GM18517 (cell line): ENCODE measurements around the gene EIF3L.
"Not testable (repeated sequence)": the region's sequence is repeated elsewhere in the genome, so short reads cannot be mapped to it uniquely, and the experiment has no call there.

Source experiments
- ATAC-seq: cut with Tn5 transposase; IDR thresholded peaks from one replicate; pipeline ENCODE4 v1.9.1; 2021; ENCODE audit warnings: mild to moderate bottlenecking, moderate library complexity; ENCODE audit not compliant: unreplicated experiment

EIF3L gene

DNA sequence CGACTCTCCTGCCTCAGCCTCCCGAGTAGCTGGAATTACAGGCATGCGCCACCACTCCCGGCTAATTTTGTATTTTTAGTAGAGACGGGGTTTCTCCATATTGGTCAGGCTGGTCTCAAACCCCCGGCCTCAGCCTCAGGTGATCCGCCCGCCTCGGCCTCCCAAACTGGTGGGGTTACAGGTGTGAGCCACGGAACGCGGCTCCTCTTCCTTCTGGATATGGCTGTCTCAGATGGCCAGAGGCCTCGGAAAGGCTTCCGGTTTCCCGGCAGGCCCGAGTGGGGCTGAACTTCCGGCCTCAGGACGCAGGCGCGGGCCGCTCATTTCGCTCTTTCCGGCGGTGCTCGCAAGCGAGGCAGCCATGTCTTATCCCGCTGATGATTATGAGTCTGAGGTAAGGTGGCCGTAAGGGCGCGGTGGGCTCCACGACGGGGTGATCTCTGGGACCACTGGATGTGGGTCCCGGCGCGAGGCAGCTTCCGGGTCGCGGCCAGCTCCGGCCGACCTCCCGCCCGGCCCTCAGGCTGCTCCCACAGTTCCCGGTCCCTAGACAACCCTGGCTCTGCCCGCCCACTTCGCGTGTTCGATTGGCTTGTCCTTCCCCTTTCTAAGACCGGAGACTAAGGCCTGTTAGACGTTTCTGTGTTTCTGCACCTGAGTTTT lies at the start of gene EIF3L:
TSS of gene EIF3L (plus strand) at position 331 of the 663 bp plus-strand sequence. CDS start at position 362, 31 bp downstream.
- peak; percentile 63 for ATAC-seq

DNA sequence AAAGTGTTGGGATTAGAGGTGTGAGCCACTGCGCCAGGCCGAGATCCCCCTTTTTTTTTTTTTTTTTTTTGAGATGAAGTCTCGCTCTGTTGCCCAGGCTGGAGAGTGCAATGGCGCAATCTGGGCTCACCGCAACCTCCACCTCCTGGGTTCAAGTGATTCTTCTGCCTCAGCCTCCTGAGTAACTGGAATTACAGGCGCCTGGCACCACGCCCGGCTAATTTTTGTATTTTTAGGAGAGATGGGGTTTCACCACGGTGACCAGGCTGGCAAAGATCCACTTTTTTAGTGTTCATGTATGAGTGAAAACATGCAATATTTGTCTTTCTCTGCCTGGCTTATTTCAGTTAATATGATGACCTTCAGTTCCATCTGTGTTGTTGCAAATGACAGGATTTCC lies 49.2 kb upstream of the EIF3L start:
- not testable (repeated sequence) for ATAC-seq

DNA sequence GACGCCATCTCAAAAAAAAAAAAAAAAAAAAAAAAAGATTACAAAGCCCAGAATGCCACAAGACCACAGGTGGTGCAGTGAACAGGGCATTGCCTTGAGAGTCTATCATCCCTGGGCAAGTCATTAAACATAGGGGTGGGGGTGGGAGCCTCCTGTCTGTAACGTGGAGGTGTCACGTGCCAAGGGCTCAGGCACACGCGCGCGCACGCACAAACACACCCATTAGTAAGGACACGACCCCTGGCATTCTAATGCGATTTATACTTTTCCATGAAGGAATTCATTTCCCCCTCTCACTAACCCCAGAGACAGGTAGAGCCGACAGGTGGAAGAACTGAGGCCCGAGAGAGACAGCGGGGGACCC lies 47.3 kb upstream of the EIF3L start:
- ATAC-seq: no peak

DNA sequence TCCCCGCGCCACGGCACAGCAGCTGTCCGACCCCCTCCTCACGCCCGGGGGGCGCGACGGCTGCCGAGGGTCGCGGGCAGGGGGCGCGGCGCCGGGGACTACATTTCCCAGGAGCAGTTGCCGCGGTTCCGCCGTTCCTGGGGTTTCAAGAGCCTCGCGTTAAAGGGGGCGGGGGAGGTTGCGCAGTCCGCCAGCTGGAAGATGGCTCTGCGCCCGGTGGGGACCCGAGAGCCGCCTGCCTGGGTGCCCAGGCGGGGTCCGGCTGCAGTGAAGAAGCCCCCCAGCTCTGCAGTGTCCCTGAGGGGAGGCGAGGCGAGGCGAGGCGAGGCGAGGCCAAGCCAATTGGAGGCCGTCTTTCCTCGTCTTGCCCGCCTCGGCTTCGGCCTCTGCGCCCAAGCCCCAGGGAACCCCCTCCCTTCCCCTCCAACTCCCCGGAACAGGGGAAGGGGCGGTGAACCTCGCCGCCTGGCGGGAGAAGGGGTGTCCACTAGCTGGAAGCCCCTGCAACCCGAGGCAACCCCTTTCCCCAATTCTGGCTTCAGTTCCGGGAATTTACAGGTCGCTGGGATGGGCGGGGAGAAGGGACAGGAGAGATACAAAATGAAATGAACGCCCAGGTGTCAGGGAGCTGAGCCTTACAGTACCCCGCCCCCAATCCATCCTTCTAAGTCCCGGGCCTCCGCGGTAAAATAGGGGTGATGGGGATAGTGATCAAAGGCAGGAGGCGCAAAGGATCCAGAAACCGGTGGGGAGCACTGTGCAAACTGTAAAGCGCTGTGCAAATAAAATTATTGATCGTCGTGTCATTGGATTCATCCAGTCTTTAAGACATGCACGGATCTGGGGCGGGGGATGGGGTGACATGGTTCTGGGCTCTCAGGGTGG lies 46.7 kb upstream of the EIF3L start:
- ATAC-seq: no peak

DNA sequence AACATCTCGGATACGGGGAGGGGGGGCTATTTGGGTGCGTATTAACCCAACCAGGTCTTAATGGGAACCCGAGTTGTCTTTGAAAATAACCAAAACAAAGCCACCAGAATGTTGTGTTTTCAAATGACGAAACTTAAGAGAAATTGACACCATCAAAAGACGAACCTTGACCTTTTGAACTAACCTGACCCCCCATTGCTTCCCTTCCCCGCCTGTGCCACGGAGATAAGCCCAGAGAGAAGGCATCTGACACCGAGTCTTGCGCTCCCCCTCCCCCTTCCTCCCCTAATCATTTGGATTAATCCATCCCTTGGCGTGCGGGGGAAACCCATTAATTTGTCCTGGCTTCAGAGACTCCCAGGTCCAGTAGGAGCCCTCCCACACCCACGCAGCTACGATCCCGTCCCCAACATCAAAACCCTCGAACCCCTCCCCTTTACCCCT lies 46.0 kb upstream of the EIF3L start:
- ATAC-seq: no peak

DNA sequence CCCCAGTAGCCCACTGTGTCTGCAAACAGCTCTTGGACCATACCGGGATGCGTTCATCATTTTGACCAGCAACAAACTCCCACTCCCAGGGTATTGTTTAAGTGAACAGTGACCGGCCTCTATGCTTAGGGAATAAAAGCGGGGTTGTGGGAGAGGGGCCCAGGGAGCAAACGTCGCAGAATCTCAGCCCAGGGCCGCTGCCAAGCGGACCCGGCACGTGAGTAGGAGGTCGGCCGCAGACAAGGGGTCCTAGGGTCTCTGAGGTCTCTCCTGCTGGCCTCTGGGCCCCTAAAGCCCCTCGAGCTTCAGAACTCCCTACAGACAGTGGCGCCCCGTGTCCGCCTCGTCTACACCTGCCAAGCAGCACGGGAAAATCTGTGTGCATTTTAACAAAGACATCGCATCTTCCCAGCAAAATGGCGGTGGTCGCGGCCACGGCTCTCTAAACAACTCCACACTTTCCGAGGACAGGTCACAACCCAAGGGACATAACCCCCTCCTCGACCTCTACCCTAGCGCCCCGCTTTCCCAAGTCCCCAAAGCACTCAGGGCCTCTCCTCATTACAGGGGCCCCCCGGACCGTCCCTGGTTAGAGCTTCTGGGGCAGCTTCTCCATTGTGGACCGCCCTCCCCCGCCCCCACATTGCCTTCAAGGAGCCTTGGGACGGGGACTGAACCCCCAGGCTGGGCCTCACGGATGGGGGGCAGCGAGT lies 45.4 kb upstream of the EIF3L start:
- no peak for ATAC-seq

DNA sequence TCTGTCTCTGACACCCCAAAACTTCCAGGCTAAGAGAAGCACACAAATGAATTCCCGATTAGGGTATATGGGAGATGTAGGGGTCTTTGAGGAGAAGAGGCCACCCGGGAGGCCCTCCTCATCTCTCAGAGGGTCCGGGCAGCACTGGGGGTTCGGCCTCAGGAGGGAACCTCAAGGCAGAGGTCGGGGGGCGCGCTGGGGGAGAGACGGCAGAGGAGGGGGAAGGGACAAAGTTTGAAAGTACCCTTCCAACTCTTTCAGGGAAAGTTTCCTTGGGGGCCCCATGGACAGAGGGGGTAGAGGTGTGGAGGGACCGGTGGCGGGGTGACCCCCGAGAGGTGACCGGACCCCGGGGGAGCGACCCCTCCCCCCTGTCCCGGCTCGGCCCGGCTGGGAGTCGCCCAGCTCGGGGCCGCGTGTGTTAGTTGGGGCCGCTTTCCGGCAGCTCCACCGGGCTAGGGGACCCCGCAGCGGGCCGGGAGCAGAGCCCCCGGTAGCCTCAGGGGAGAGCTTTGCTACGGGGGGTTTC lies 44.8 kb upstream of the EIF3L start:
- no peak for ATAC-seq

DNA sequence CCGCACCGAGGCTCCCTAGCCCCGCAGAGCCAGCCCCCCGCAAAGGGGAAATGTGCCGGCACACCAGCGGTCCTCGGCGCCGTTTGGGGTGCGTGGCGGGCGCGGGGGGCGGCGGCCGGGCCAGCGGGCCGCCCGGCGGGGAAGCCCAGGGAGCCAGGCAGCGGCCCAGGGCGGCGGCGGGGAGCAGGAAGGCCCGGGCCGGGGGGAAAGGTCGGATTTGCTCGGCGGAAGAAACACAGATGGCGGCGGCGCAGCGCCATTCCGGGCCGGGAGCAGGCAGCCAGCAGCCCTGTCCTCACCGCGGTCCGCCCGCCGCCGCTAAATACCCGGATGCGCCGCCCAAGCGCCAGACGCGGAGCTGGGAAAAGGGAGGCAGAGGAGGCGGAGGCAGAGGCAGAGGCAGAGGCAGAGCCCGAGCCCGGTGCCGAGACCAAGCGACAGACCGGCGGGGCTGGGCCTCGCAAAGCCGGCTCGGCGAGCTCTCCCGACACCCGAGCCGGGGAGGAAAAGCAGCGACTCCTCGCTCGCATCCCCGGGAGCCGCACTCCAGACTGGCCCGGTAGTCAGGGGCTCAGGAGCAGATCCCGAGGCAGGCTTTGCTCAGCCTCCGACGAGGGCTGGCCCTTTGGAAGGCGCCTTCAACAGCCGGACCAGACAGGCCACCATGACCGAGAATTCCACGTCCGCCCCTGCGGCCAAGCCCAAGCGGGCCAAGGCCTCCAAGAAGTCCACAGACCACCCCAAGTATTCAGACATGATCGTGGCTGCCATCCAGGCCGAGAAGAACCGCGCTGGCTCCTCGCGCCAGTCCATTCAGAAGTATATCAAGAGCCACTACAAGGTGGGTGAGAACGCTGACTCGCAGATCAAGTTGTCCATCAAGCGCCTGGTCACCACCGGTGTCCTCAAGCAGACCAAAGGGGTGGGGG lies 44.1 kb upstream of the EIF3L start:
- ATAC-seq: no peak

DNA sequence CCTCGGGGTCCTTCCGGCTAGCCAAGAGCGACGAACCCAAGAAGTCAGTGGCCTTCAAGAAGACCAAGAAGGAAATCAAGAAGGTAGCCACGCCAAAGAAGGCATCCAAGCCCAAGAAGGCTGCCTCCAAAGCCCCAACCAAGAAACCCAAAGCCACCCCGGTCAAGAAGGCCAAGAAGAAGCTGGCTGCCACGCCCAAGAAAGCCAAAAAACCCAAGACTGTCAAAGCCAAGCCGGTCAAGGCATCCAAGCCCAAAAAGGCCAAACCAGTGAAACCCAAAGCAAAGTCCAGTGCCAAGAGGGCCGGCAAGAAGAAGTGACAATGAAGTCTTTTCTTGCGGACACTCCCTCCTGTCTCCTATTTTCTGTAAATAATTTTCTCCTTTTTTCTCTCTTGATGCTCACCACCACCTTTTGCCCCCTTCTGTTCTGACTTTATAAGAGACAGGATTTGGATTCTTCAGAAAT lies 43.4 kb upstream of the EIF3L start:
- no peak for ATAC-seq

DNA sequence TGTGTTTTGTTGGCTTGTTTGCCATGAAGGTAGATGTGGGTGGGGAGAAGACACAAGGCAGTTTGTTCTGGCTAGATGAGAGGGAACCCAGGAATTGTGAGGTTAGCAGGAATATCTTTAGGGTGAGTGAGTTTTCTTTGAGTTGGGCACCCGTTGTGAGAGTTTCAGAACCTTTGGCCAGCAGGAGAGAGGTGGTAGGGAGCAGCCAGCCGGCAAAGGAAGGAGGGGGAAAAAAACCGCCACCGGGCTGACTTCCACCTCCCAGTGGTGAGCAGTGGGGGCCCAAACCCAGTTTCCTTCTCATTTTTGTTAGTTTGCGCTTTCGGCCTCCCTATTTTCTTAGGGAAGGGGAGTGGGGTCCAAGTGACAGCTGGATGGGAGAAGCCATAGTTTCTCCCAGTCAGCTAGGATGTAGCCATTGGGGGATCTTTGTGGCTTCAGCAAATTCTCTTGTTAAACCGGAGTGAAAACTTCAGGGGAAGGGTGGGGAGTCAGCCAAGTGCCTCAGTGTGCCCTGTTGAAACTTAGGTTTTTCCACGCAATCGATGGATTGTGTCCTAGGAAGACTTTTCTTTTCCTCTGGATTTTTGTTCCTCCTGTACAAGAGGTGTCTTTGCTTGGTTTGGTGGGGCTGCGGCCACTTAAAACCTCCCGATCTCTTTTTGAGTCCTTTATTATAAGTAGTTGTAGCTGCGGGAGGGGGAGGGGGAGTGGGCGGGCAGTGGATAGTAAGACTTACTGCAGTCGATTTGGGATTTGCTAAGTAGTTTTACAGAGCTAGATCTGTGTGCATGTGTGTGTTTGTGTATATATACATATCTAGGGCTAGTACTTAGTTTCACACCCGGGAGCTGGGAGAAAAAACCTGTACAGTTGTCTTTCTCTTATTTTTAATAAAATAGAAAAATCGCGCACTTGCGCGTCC lies 42.5 kb upstream of the EIF3L start:
- ATAC-seq: no peak

DNA sequence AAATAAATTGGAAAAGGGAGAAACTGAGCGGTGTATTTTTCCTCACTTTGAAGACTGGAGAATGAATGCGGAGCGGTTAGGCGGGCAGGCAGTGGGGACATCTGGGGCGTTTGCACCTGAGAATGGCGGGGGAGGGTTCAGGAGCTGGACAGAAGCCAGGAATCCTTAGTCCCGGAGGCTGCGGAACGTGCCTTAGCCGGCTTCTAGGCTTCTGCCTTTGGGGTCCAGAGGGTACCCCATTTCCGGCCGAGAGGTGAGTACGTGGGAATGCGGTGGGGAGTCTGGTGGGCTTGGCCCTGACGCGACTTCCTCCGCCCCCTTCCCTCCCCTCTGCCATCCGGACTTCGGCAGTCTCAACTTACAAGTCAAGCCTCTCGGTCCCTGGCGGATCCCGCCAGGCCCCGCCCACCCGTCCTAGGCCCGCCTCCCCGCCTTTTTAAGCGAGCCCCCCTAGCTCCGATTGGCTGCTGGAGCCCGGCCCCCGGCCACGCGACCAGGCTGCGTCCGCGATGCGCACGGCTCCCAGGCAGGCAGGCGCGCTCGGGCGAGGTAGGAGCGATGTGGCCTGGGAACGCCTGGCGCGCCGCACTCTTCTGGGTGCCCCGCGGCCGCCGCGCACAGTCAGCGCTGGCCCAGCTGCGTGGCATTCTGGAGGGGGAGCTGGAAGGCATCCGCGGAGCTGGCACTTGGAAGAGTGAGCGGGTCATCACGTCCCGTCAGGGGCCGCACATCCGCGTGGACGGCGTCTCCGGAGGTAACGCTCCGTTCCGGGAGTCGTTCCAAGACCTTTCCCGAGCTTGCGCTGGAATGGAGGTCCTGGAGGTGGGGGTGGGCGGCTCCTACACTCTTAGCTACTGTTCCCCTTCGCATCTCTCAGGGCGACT lies 41.6 kb upstream of the EIF3L start, which contains the start of gene GCAT:
TSS of gene GCAT (plus strand) at position 525 of the 884 bp plus-strand sequence. CDS start at position 559, 34 bp downstream.
- ATAC-seq: no peak

DNA sequence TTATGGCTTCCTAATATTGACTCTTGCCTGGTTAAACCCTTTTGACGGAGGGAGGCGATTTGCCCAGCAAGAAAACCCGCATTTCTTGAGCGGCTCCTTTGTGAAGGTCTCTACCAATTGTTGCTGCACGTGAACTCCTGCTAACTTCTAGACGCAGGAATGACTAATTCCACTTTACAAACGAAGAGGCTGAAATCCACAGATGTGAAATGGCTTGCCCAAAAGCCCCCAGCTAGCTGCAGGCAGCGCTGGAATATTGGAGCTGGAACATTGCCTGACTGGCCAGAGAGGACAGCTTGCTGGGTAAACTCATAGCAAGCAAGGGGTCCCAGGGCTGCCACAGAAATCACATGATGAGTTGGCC lies 40.9 kb upstream of the EIF3L start:
- ATAC-seq: no peak

DNA sequence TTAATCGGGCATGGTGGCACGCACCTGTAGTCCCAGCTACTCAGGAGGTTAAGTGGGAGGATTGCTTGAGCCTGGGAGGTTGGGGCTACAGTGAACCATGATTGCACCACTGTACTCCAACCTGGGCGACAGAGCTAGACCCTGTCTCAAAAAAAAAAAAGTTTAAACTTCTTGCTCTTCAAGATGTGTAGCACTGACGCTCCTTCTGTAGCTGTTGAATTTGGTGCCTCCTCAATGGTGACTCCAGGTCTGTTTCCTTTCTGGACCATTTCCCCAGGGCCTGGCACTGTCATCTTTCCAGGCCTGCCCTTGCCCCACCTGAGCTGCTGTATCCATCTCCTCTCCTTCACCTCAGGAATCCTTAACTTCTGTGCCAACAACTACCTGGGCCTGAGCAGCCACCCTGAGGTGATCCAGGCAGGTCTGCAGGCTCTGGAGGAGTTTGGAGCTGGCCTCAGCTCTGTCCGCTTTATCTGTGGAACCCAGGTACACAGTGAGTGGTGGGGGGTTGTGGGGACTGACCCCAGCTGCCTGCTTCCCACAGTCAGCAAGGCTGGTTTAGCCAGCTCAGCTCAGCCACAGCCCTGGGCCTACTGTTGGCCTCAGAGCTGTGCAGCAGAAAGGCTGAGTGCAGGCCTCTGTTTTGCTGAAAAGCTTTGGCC lies 39.4 kb upstream of the EIF3L start:
- ATAC-seq: no peak

DNA sequence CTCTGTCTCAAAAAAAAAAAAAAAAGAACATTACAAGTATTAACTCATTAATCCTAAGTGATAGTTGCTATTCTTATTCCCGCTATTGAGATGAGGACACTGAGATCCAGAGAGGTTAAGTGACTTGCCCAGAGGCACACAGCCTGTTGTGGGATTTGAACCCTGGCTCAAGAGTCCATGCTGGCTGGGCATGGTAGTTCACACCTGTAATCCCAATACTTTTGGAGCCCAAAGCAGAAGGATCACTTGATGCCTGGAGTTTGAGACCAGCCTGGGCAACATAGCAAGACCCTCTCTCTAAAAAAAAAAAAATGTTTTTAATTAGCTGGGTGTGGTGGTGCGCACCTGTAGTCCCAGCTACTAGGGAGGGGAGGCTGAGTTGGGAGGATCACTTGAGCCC lies 37.4 kb upstream of the EIF3L start:
- no peak for ATAC-seq

DNA sequence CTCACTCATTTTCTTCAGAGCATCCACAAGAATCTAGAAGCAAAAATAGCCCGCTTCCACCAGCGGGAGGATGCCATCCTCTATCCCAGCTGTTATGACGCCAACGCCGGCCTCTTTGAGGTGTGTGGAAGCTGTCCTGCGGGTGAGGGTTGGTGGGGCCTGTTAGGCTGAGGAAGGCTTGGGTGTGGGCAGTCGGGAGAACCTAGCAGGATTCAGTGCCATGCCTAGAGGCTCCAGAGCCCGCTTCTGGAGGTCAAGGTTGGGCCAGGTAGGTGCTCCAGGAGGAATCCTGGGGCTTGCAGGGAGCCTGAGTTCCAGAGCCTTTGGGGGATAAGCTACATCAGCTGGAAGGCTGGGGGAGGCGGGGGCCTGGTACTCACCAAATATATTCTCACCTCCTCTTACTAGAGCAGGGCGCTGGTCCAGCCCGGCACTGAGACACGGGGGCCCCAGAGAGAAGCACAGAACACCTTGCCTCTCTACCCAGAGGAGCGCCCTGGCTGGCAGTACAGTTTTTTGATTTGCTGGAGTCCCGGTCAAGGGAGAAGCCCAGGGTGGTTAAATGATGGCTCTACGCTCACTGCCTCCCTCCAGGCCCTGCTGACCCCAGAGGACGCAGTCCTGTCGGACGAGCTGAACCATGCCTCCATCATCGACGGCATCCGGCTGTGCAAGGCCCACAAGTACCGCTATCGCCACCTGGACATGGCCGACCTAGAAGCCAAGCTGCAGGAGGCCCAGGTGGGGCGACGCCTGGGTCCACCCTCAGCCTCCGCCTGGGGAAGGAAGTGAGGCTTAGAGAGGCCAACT lies 36.1 kb upstream of the EIF3L start:
- no peak for ATAC-seq

DNA sequence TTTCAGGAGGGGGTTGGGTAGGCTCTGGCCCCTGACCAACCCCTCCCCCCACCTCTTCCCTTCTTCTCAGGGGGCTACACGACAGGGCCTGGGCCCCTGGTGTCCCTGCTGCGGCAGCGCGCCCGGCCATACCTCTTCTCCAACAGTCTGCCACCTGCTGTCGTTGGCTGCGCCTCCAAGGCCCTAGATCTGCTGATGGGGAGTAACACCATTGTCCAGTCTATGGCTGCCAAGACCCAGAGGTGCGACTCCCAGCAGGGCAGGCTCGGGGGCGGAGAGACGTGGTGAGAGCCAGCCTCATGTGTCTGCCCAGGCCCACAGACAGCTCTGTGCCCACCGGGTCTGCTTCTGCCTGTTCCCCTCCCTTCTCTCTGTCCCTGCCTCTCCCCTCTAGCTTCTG lies 33.6 kb upstream of the EIF3L start:
- ATAC-seq: no peak
